ENCODE measurements around the gene RPL36A. TPM values are rescaled to one million over a fixed set of nuclear protein-coding genes. Genes with fewer than 3 reads are reported as not detected.

The RPL36A gene
- total and polyA plus RNA-seq, 2 of the 13 experiments (the other 11 are each of a cell fraction or from before 2014, with no cell fraction given) = 1,152 to 1,716 TPM

- Histone ChIP-seq H3K36me3 (replicated peaks in 1 of 2; ENCODE audit: control insufficient read depth in 1 of 2, insufficient read depth in 2 of 2, low read length in 2 of 2) (no peaks in the 10 kb centered on the region), H3K4me3 (replicated peaks in 1 of 3; ENCODE audit: insufficient read depth in 1 of 3, low read depth in 2 of 3, low read length in 3 of 3) (no peak overlapping the region), H3K9me3 (ENCODE audit: low read length) (no peaks in the 10 kb centered on the region), H2AFZ (ENCODE audit: low read length) (no peak overlapping the region), H4K20me1 (ENCODE audit: insufficient read depth, low read length) (no peaks in the 10 kb centered on the region), H3K4me2 (ENCODE audit: low read depth, low read length) (no peak overlapping the region), H3K9ac (ENCODE audit: insufficient read depth, low read depth, low read length) (no peak overlapping the region), H3K4me1 (ENCODE audit: insufficient read depth, low read length) (no peaks in the 10 kb centered on the region), H3K27me3 (ENCODE audit: control insufficient read depth in 1 of 2, insufficient read depth in 2 of 2, low read length in 2 of 2) (no peaks in the 10 kb centered on the region; a peak in 1 of 5 replicates), H3K79me2 (ENCODE audit: insufficient read depth, low read length) (no peaks in the 10 kb centered on the region), H3K27ac (ENCODE audit: extremely low read length, insufficient read depth, low read length) (no peak overlapping the region)
- no peak for DNase-seq (ENCODE audit: low spot score)
- intact Hi-C loops (cut with micrococcal nuclease; ENCODE audit: unreplicated experiment) = no loop called here
- 44% methylated on average over 2 of the region's 2 CpGs for WGBS (ENCODE audit: low lambda C conversion rate)
- ATAC-seq = no peak
- POLR2A ChIA-PET = no interaction called here
- no peak for FAIRE-seq
- in situ Hi-C loops (cut with HindIII; ENCODE audit: extremely low pct_ligation_motif_present, low pct_unique_long_range_greater_than_20kb) = no loop called here
- CTCF ChIA-PET (ENCODE audit: low intra/inter-chr PET ratio, low total read pairs) = no interaction called here
- no TSS peak for BruUV-seq (replicated peaks)
- TF ChIP-seq PAWR (CRISPR knock-in tag; IDR thresholded peaks at IDR 0.05; ENCODE audit: borderline replicate concordance) = no peak
- no peak for TF ChIP-seq HNRNPL (IDR thresholded peaks at IDR 0.05; ENCODE audit: low read depth, low read length)
- TF ChIP-seq CREB3 (CRISPR knock-in tag; IDR thresholded peaks at IDR 0.05) = no peak
- no peak for TF ChIP-seq GMEB1 (CRISPR knock-in tag; IDR thresholded peaks at IDR 0.05; ENCODE audit: borderline replicate concordance)
- no peak for TF ChIP-seq FOXM1 (CRISPR knock-in tag; IDR thresholded peaks at IDR 0.05)
- TF ChIP-seq, protein P1, sequence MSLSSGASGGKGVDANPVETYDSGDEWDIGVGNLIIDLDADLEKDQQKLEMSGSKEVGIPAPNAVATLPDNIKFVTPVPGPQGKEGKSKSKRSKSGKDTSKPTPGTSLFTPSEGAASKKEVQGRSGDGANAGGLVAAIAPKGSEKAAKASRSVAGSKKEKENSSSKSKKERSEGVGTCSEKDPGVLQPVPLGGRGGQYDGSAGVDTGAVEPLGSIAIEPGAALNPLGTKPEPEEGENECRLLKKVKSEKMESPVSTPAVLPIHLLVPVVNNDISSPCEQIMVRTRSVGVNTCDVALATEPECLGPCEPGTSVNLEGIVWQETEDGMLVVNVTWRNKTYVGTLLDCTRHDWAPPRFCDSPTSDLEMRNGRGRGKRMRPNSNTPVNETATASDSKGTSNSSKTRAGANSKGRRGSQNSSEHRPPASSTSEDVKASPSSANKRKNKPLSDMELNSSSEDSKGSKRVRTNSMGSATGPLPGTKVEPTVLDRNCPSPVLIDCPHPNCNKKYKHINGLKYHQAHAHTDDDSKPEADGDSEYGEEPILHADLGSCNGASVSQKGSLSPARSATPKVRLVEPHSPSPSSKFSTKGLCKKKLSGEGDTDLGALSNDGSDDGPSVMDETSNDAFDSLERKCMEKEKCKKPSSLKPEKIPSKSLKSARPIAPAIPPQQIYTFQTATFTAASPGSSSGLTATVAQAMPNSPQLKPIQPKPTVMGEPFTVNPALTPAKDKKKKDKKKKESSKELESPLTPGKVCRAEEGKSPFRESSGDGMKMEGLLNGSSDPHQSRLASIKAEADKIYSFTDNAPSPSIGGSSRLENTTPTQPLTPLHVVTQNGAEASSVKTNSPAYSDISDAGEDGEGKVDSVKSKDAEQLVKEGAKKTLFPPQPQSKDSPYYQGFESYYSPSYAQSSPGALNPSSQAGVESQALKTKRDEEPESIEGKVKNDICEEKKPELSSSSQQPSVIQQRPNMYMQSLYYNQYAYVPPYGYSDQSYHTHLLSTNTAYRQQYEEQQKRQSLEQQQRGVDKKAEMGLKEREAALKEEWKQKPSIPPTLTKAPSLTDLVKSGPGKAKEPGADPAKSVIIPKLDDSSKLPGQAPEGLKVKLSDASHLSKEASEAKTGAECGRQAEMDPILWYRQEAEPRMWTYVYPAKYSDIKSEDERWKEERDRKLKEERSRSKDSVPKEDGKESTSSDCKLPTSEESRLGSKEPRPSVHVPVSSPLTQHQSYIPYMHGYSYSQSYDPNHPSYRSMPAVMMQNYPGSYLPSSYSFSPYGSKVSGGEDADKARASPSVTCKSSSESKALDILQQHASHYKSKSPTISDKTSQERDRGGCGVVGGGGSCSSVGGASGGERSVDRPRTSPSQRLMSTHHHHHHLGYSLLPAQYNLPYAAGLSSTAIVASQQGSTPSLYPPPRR (CRISPR knock-in tag; IDR thresholded peaks at IDR 0.05; ENCODE audit: borderline replicate concordance) = no peak
- no peak for TF ChIP-seq NFIC (IDR thresholded peaks at IDR 0.05; ENCODE audit: low read length)
- TF ChIP-seq HOXA9 (CRISPR knock-in tag; IDR thresholded peaks at IDR 0.05; ENCODE audit: borderline replicate concordance) = no peak
- no peak for TF ChIP-seq GZF1 (CRISPR knock-in tag; IDR thresholded peaks at IDR 0.05)
- TF ChIP-seq, protein P2, sequence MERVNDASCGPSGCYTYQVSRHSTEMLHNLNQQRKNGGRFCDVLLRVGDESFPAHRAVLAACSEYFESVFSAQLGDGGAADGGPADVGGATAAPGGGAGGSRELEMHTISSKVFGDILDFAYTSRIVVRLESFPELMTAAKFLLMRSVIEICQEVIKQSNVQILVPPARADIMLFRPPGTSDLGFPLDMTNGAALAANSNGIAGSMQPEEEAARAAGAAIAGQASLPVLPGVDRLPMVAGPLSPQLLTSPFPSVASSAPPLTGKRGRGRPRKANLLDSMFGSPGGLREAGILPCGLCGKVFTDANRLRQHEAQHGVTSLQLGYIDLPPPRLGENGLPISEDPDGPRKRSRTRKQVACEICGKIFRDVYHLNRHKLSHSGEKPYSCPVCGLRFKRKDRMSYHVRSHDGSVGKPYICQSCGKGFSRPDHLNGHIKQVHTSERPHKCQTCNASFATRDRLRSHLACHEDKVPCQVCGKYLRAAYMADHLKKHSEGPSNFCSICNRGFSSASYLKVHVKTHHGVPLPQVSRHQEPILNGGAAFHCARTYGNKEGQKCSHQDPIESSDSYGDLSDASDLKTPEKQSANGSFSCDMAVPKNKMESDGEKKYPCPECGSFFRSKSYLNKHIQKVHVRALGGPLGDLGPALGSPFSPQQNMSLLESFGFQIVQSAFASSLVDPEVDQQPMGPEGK (CRISPR knock-in tag; IDR thresholded peaks at IDR 0.05) = no peak
- TF ChIP-seq ZNF558 (CRISPR knock-in tag; IDR thresholded peaks at IDR 0.05; ENCODE audit: borderline replicate concordance) = no peak
- TF ChIP-seq ARNT (IDR thresholded peaks at IDR 0.05) = no peak
- no peak for TF ChIP-seq RAD51 (IDR thresholded peaks at IDR 0.05; ENCODE audit: borderline replicate concordance)
- TF ChIP-seq POLR2A (IDR thresholded peaks at IDR 0.05; ENCODE audit: insufficient read depth in 1 of 2, low read depth in 2 of 2, low read length in 2 of 2) = no peak
- TF ChIP-seq TIGD3 (CRISPR knock-in tag; IDR thresholded peaks at IDR 0.05; ENCODE audit: borderline replicate concordance) = no peak
These were observed 28.7 kb downstream of the RPL36A start for GRCh38 chrX:101419489-101419888.
